Endothelial cell of umbilical vein (primary cell): ENCODE data around the gene HBS1L. TPM values are rescaled to one million over a fixed set of nuclear protein-coding genes. Genes with fewer than 3 reads are reported as not detected.

Source experiments
- BruUV-seq: library from RNA; stranded (reverse); fragments of 400-500 nt; replicated peaks from 2 replicates; lab custom pipeline; 2021; lab: Mats Ljungman, UMichigan
- CTCF ChIA-PET: fragments of 300-600, 350-600 bp; sonication (Branson Sonifier 250); formaldehyde crosslinking; loops from one replicate; lab custom pipeline; 2021; ENCODE audit warnings: antibody characterized with exemption, inconsistent platforms; lab: Charles Lee
- POLR2A ChIA-PET: fragments of 300-600, 350-600 bp; sonication (Branson Sonifier 250); formaldehyde crosslinking; loops from one replicate; lab custom pipeline; 2021; ENCODE audit warnings: antibody characterized with exemption, inconsistent platforms; lab: Charles Lee
- DNase-seq: peaks from one replicate; pipeline ENCODE4 v3.0.0-alpha.2; 2011; ENCODE audit warnings: low read depth, low spot score
- FAIRE-seq: peaks from 2 replicates; lab custom pipeline; 2011; peaks lifted over from hg19 to GRCh38; lab: Jason Lieb, UNC
- H2AFZ ChIP-seq: 2 replicates; pipeline ENCODE4 v1.6.0; 2012; ENCODE audit warnings: low read depth, low read length, control low read depth, inconsistent platforms
- H3K27ac ChIP-seq: 2 replicates; pipeline ENCODE4 v1.5.1; 2011; ENCODE audit warnings: low read depth, mild to moderate bottlenecking, control low read depth, low read length, moderate library complexity; ENCODE audit not compliant: insufficient read depth
- H3K27me3 ChIP-seq, 2 experiments: 2 replicates each; pipeline versions ENCODE4 v1.6.0 to v1.6.1; 2011; ENCODE audit warnings: low read length in 2 of 2, mixed read lengths in 1 of 2; ENCODE audit not compliant: control insufficient read depth in 2 of 2, insufficient read depth in 2 of 2
- H3K36me3 ChIP-seq, 2 experiments: 2 replicates in 1 of 2; 3 replicates in 1 of 2; pipeline ENCODE4 v1.5.1; 2011; ENCODE audit warnings: low read length in 2 of 2, mild to moderate bottlenecking in 1 of 2, moderate library complexity in 1 of 2; ENCODE audit not compliant: control insufficient read depth in 2 of 2, insufficient read depth in 2 of 2; ENCODE audit errors: extremely low read depth in 1 of 2
- H3K4me1 ChIP-seq: 3 replicates; pipeline ENCODE4 v1.5.1; 2011; ENCODE audit warnings: mild to moderate bottlenecking, low read length; ENCODE audit not compliant: control insufficient read depth, insufficient read depth; ENCODE audit errors: extremely low read depth
- H3K4me2 ChIP-seq: 2 replicates; pipeline ENCODE4 v1.6.1; 2011; ENCODE audit warnings: low read length, control low read depth, mixed read lengths; ENCODE audit not compliant: insufficient read depth
- H3K4me3 ChIP-seq, 3 experiments: fragments of 200-600 bp in 1 of 3; sonication (generic), shearing (Covaris generic) in 1 of 3; replicated peaks in 1 of 3; 2 replicates each; pipeline ENCODE4 v1.5.1; 2011 to 2016; ENCODE audit warnings: control low read depth in 3 of 3, low read length in 3 of 3, mild to moderate bottlenecking in 2 of 3, inconsistent platforms in 1 of 3, low read depth in 1 of 3, moderate library complexity in 1 of 3; ENCODE audit not compliant: insufficient read depth in 1 of 3
- H3K79me2 ChIP-seq: 2 replicates; pipeline ENCODE4 v1.6.0; 2012; ENCODE audit warnings: low read length, inconsistent platforms; ENCODE audit not compliant: control insufficient read depth, insufficient read depth
- H3K9ac ChIP-seq: replicated peaks from 2 replicates; pipeline ENCODE3; 2011; ENCODE audit warnings: low read length, control low read depth; ENCODE audit not compliant: insufficient read depth; ENCODE audit errors: extremely low read depth
- H3K9me1 ChIP-seq: replicated peaks from 3 replicates; pipeline ENCODE4 v1.6.0; 2011; ENCODE audit warnings: mild to moderate bottlenecking, low read length; ENCODE audit not compliant: control insufficient read depth, insufficient read depth; ENCODE audit errors: extremely low read depth
- H3K9me3 ChIP-seq: replicated peaks from 2 replicates; pipeline ENCODE4 v1.5.1; 2012; ENCODE audit warnings: low read length, inconsistent platforms; ENCODE audit not compliant: control insufficient read depth, insufficient read depth
- H4K20me1 ChIP-seq: replicated peaks from 2 replicates; pipeline ENCODE3; 2011; ENCODE audit warnings: mild to moderate bottlenecking, low read length; ENCODE audit not compliant: control insufficient read depth, insufficient read depth; ENCODE audit errors: extremely low read depth
- EZH2 ChIP-seq: IDR thresholded peaks from 2 replicates; pipeline ENCODE4 v1.6.1; 2012; ENCODE audit warnings: borderline replicate concordance, low read depth, mild to moderate bottlenecking, moderate library complexity, low read length, inconsistent platforms; ENCODE audit not compliant: severe bottlenecking
- FOS ChIP-seq: IDR thresholded peaks from 2 replicates; pipeline ENCODE4 v1.6.1; 2011; ENCODE audit warnings: mild to moderate bottlenecking, low read length, moderate library complexity, borderline replicate concordance; ENCODE audit not compliant: insufficient read depth
- GATA2 ChIP-seq: IDR thresholded peaks from 2 replicates; pipeline ENCODE4 v1.7.0; 2011; ENCODE audit warnings: low read depth, mild to moderate bottlenecking, moderate library complexity, mixed read lengths, low read length; ENCODE audit not compliant: insufficient read length, insufficient read depth
- JUN ChIP-seq: IDR thresholded peaks from 2 replicates; pipeline ENCODE4 v1.6.1; 2011; ENCODE audit warnings: borderline replicate concordance, low read depth; ENCODE audit not compliant: insufficient read length, insufficient read depth
- MAX ChIP-seq: IDR thresholded peaks from 2 replicates; pipeline ENCODE4 v1.6.1; 2011; ENCODE audit not compliant: insufficient read depth, insufficient read length
- MYC ChIP-seq: IDR thresholded peaks from one replicate; pipeline ENCODE4 v1.6.1; 2011; ENCODE audit warnings: mild to moderate bottlenecking, low read depth, low read length
- POLR2A ChIP-seq: IDR thresholded peaks from 2 replicates; pipeline ENCODE4 v1.6.1; 2012; ENCODE audit warnings: low read depth, mild to moderate bottlenecking, control low read depth, low read length
- POLR2AphosphoS5 ChIP-seq: IDR thresholded peaks from 2 replicates; pipeline ENCODE4 v1.6.1; 2012; ENCODE audit warnings: low read depth, mild to moderate bottlenecking, control low read depth, low read length, moderate library complexity; ENCODE audit not compliant: insufficient read depth
- dilution Hi-C: fragments of 300-500 bp; cut with MboI; formaldehyde crosslinking; loops from one replicate; pipeline ENCODE4 v1.15.0; 2019; ENCODE audit warnings: low sequenced_read_pairs; ENCODE audit not compliant: extremely low pct_ligation_motif_present
- intact Hi-C: fragments of 100-400 bp; cut with micrococcal nuclease; formaldehyde crosslinking; loops from one replicate; pipeline ENCODE4 v1.10.0; 2022
- polyA plus RNA-seq, 4 experiments: library from polyadenylated mRNA; depleted of rRNA in 3 of 4; stranded (reverse) in 3 of 4; unstranded in 1 of 4; fragments of >200 nt; gene quantifications; 2 replicates each; pipeline versions ENCODE4 v1.2.1 to v1.2.3, GENCODE V29; 2011 to 2012; ENCODE audit warnings: missing spikeins in 1 of 4
- total RNA-seq: library from RNA; stranded (reverse); gene quantifications from 2 replicates; pipeline ENCODE4 v1.2.3, GENCODE V29; 2021
- TF ChIP-seq, protein P1 (sequence below), 2 donors: IDR thresholded peaks; 1 replicate in 1 of 2; 2 replicates in 1 of 2; pipeline ENCODE4 v1.5.1; 2011; ENCODE audit warnings: low read length in 2 of 2, mild to moderate bottlenecking in 2 of 2, moderate library complexity in 2 of 2, control low read depth in 1 of 2, inconsistent platforms in 1 of 2, low read depth in 1 of 2; ENCODE audit not compliant: insufficient read depth in 1 of 2; ENCODE audit errors: extremely low read depth in 1 of 2

HBS1L gene
- total and polyA plus RNA-seq, 2 donors (not counting 3 experiments of a cell fraction or from before 2014, with no cell fraction given) = 23.7 to 74.6 TPM

- dilution Hi-C loops (no loop called here), intact Hi-C loops (no loop called here)
- Histone ChIP-seq H3K9me1 (no peaks in the 10 kb centered on the region), H3K9ac (no peak overlapping the region), H3K79me2 (no peaks in the 10 kb centered on the region), H3K4me2 (no peak overlapping the region), H3K4me3 (no peak overlapping the region), H3K27me3 (no peaks in the 10 kb centered on the region), H4K20me1 (no peaks in the 10 kb centered on the region), H2AFZ (no peak overlapping the region), H3K36me3 (no peaks in the 10 kb centered on the region), H3K9me3 (no peaks in the 10 kb centered on the region), H3K27ac (no peak overlapping the region), H3K4me1 (no peaks in the 10 kb centered on the region)
- CTCF ChIA-PET = interaction anchor here (1.1 kb wide), 1 partner anchor 779 kb away, joined by 3 read pairs; no protein-coding TSS in a partner anchor
- TF ChIP-seq, protein P1, sequence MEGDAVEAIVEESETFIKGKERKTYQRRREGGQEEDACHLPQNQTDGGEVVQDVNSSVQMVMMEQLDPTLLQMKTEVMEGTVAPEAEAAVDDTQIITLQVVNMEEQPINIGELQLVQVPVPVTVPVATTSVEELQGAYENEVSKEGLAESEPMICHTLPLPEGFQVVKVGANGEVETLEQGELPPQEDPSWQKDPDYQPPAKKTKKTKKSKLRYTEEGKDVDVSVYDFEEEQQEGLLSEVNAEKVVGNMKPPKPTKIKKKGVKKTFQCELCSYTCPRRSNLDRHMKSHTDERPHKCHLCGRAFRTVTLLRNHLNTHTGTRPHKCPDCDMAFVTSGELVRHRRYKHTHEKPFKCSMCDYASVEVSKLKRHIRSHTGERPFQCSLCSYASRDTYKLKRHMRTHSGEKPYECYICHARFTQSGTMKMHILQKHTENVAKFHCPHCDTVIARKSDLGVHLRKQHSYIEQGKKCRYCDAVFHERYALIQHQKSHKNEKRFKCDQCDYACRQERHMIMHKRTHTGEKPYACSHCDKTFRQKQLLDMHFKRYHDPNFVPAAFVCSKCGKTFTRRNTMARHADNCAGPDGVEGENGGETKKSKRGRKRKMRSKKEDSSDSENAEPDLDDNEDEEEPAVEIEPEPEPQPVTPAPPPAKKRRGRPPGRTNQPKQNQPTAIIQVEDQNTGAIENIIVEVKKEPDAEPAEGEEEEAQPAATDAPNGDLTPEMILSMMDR (IDR thresholded peaks at IDR 0.05; ENCODE audit: extremely low read depth in 1 of 2, insufficient read depth in 1 of 2, low read depth in 1 of 2, low read length in 2 of 2) = no peak
- TF ChIP-seq EZH2 = no peak
- no peak for TF ChIP-seq JUN
- no peak for TF ChIP-seq MAX
- TF ChIP-seq FOS = no peak
- TF ChIP-seq POLR2A = no peak
- no peak for TF ChIP-seq POLR2AphosphoS5
- no peak for TF ChIP-seq GATA2
- no peak for TF ChIP-seq MYC
- no peak for FAIRE-seq
- POLR2A ChIA-PET = no interaction called here
- no TSS peak for BruUV-seq
- DNase-seq = no peak
Measured at GRCh38 chr6:134934793-134935485, 119.7 kb downstream of the HBS1L start.
